Uterus (tissue), 4 donors: ENCODE measurements around the gene IPO13. TPM values are rescaled to one million over a fixed set of nuclear protein-coding genes. Genes with fewer than 3 reads are reported as not detected.

Experiments
- DNase-seq, 2 donors: peaks; one replicate each; pipeline ENCODE4 v3.0.0-alpha.2; 2019 to 2020
- H3K27ac ChIP-seq, 2 donors: fragments of 200-600 bp; sonication (generic); 1 replicate in 1 of 2; 2 replicates in 1 of 2; pipeline ENCODE4 v1.5.1; 2016 to 2018
- H3K27me3 ChIP-seq, 2 donors: fragments of 200-600 bp; sonication (generic); one replicate each; pipeline ENCODE4 v1.5.1; 2018 to 2019; ENCODE audit warnings: control low read depth in 1 of 2
- H3K36me3 ChIP-seq, 2 donors: fragments of 200-600 bp; sonication (generic); one replicate each; pipeline ENCODE4 v1.5.1; 2019; ENCODE audit warnings: control low read depth in 1 of 2
- H3K4me1 ChIP-seq, 2 donors: fragments of 200-600 bp; sonication (generic); one replicate each; pipeline ENCODE4 v1.5.1; 2018 to 2019; ENCODE audit warnings: control low read depth in 1 of 2
- H3K4me3 ChIP-seq, 2 donors: fragments of 200-600 bp; sonication (generic); 1 replicate in 1 of 2; 2 replicates in 1 of 2; pipeline ENCODE4 v1.5.1; 2018 to 2019; ENCODE audit warnings: mild to moderate bottlenecking in 1 of 2
- H3K9me3 ChIP-seq, 2 donors: fragments of 200-600 bp; sonication (generic); one replicate each; pipeline ENCODE4 v1.5.1; 2019; ENCODE audit warnings: control low read depth in 1 of 2
- POLR2A ChIP-seq, 2 donors: fragments of 450-650 bp; IDR thresholded peaks; one replicate each; pipeline ENCODE4 v1.6.1; 2016; ENCODE audit warnings: antibody characterized with exemption in 2 of 2, mild to moderate bottlenecking in 1 of 2, moderate library complexity in 1 of 2
- intact Hi-C: fragments of 100-400 bp; cut with DNase I; formaldehyde crosslinking; loops from one replicate; pipeline ENCODE4 v1.15.1; 2023; ENCODE audit warnings: low total_unique reads
- total RNA-seq, 4 donors: library from RNA; depleted of rRNA in 3 of 4; stranded (reverse); fragments of >200 nt in 3 of 4; gene quantifications; one replicate each; pipeline versions ENCODE4 v1.1.0 to v1.2.4, GENCODE V29; 2014 to 2023
- TF ChIP-seq, protein P1 (sequence below), 4 experiments: fragments of 200-600 bp in 2 of 4; fragments of 450-650 bp in 2 of 4; sonication (generic) in 2 of 4; IDR thresholded peaks; one replicate each; pipeline ENCODE4 v1.5.1; 2016 to 2019; ENCODE audit warnings: antibody characterized with exemption in 4 of 4, mild to moderate bottlenecking in 2 of 4, moderate library complexity in 1 of 4
- donor health status: DM: yes; HTN: yes; CAD: no.

Gene IPO13
- total RNA-seq, 4 donors from 2014 or later: 6.9 to 26.7 (median 18.0) TPM

DNA sequence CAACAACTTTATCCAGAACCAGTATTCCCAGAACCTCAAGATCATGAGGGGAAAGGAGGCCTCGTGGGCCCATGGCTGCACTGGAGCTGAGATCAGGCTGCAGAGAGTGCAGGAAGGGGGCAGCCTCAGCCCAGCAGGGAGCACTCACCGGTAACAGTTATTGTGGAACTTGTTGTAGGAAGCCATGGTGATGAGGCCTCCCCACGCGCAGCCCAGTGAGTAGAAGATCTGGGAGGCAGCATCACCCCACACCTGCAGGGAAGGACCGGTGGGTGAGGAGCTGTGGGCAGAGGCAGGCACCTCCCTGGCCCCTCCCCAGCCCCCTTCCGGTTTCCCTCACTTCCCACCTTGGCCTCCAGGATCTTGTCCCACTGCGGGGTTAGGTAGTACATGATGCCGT, 55.4 kb downstream of the IPO13 start:
- H3K36me3 ChIP-seq: no peaks in the 10 kb centered on the region

DNA sequence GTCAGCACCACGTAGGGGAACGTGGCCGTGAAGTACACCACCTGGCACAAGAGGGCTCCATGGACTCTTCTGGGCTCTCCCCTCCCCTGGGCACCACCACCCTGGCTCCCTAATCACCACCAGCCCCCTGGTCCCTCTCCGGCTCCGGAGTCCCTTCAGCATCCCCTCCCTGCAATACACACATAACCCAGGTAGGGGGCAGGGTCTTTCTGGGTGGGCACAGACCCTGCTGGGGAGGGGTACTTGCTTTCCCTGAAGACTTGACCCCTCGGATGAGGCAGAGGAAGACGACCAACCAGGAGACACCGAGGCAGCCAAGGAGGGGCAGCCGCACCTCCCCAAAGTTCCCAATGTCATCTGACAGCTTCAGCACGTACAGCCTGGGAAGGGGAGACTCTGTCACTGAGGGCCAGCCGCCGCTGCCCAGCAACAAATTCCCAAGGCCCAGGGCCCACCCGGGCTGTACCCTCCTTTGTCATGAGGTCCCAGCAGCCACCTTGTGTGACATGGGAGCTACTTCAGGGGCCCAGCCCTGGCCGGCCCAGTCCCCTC, 55.9 kb downstream of the IPO13 start:
- no peaks in the 10 kb centered on the region for H3K36me3 ChIP-seq
- intact Hi-C loops: no loop called here
- TF ChIP-seq POLR2A (IDR thresholded peaks at IDR 0.05): no peak
- TF ChIP-seq, protein P1, sequence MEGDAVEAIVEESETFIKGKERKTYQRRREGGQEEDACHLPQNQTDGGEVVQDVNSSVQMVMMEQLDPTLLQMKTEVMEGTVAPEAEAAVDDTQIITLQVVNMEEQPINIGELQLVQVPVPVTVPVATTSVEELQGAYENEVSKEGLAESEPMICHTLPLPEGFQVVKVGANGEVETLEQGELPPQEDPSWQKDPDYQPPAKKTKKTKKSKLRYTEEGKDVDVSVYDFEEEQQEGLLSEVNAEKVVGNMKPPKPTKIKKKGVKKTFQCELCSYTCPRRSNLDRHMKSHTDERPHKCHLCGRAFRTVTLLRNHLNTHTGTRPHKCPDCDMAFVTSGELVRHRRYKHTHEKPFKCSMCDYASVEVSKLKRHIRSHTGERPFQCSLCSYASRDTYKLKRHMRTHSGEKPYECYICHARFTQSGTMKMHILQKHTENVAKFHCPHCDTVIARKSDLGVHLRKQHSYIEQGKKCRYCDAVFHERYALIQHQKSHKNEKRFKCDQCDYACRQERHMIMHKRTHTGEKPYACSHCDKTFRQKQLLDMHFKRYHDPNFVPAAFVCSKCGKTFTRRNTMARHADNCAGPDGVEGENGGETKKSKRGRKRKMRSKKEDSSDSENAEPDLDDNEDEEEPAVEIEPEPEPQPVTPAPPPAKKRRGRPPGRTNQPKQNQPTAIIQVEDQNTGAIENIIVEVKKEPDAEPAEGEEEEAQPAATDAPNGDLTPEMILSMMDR (IDR thresholded peaks at IDR 0.05): no peak
- H3K27me3 ChIP-seq: no peaks in the 10 kb centered on the region
- no peak overlapping the region for H3K27ac ChIP-seq
- no peaks in the 10 kb centered on the region for H3K9me3 ChIP-seq
- H3K4me1 ChIP-seq: no peaks in the 10 kb centered on the region
- DNase-seq: no peak
- H3K4me3 ChIP-seq: no peak overlapping the region

More for the DNA sequence above, 55.4 kb downstream of the IPO13 start:
- intact Hi-C loops: no loop called here
- no peaks in the 10 kb centered on the region for H3K9me3 ChIP-seq
- no peak overlapping the region for H3K4me3 ChIP-seq
- DNase-seq: no peak
- no peak overlapping the region for H3K27ac ChIP-seq
- no peaks in the 10 kb centered on the region for H3K27me3 ChIP-seq
- no peaks in the 10 kb centered on the region for H3K4me1 ChIP-seq
- no peak for TF ChIP-seq POLR2A (IDR thresholded peaks at IDR 0.05)
- TF ChIP-seq, protein P1 (IDR thresholded peaks at IDR 0.05): no peak

DNA sequence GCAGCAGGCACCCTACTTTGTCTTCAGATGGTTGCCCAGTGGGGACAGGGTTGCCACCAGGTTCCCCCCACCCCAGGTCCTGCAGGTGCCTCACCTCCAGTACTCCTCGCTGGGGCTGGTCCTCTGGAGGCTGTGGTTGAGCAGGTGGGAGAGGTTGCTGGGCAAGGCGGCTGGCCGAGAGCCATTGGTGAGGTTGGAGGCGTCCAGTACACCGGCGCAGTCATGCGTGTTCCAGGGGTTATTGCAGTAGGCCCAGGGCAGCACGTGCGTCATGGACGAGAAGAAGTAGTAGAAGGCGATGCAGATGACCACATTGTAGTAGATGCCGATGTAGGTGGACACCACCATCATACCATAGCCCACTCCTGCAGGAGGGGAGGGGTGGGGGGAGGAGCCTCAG, 61.5 kb downstream of the IPO13 start:
- no peaks in the 10 kb centered on the region for H3K4me1 ChIP-seq
- H3K27me3 ChIP-seq: no peaks in the 10 kb centered on the region
- no peak overlapping the region for H3K4me3 ChIP-seq
- intact Hi-C loops: loop anchor here (5.0 kb wide), 1 partner anchor 34 kb away; no protein-coding TSS in a partner anchor
- no peaks in the 10 kb centered on the region for H3K9me3 ChIP-seq
- no peaks in the 10 kb centered on the region for H3K36me3 ChIP-seq
- no peak overlapping the region for H3K27ac ChIP-seq
- DNase-seq: no peak
- TF ChIP-seq, protein P1 (IDR thresholded peaks at IDR 0.05): no peak
- TF ChIP-seq POLR2A (IDR thresholded peaks at IDR 0.05): no peak

DNA sequence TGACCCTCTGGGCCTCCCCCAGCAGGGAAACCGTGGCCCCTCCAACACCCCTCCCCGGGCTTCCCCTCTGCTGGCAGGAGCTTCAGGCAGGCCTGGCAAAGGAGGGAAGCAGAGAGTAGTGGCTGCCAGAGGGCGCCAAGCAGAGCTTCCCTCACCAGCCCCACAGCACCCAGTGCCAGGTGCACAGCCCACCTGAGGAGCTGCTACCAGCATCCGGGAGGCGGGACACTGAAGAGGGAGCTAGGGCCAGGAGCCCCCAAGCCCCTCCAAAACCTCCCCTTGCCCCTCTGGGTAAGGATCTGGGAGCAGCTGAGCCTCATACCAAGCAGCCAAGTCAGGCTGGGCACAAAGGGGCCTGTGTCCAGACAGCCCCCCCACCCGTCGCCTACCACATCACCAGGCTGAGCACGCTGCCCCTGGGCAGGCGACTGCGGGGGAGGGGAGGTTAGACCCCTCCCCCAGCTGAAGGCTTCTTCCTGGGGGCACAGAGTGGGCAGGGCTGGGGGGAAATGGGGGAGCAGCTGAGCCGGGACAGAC, 64.3 kb downstream of the IPO13 start:
- H3K27me3 ChIP-seq: no peaks in the 10 kb centered on the region
- TF ChIP-seq, protein P1 (IDR thresholded peaks at IDR 0.05): no peak
- TF ChIP-seq POLR2A (IDR thresholded peaks at IDR 0.05): no peak
- no peak for DNase-seq
- H3K27ac ChIP-seq: peak overlapping the region in 1 of 2 donors; percentile 15
- no peaks in the 10 kb centered on the region for H3K9me3 ChIP-seq
- no peaks in the 10 kb centered on the region for H3K4me1 ChIP-seq
- no peak overlapping the region for H3K4me3 ChIP-seq
- intact Hi-C loops: no loop called here
- H3K36me3 ChIP-seq: no peaks in the 10 kb centered on the region

DNA sequence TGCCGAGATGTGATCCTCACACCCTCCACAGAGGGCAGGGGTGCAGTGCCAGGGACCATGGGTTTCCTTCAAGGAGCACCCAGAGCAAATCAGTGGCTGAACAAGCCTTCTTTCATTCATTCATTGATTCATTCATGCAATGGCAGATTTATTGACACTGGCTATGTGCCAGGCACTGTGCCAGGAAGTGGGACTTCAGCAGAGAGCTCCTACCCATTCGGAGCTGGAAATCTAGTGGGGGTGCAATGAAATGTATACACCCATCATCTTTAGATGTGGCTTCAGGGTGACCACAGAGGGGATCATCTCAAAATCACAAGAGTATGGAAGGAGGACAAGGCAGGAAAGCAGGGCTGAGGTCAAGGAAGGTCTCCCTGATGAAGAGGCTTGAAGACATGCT, 65.7 kb downstream of the IPO13 start:
- no peaks in the 10 kb centered on the region for H3K36me3 ChIP-seq
- intact Hi-C loops: no loop called here
- no peak for TF ChIP-seq POLR2A (IDR thresholded peaks at IDR 0.05)
- TF ChIP-seq, protein P1 (IDR thresholded peaks at IDR 0.05): no peak
- no peaks in the 10 kb centered on the region for H3K27me3 ChIP-seq
- H3K9me3 ChIP-seq: no peaks in the 10 kb centered on the region
- no peak overlapping the region for H3K27ac ChIP-seq
- DNase-seq: no peak
- no peak overlapping the region for H3K4me3 ChIP-seq
- H3K4me1 ChIP-seq: no peaks in the 10 kb centered on the region
